Right atrium auricular region (tissue), 2 donors: ENCODE measurements around the gene TPRG1. TPM values are rescaled to one million over a fixed set of nuclear protein-coding genes. Genes with fewer than 3 reads are reported as not detected.

Experiments used
- DNase-seq: peaks from one replicate; pipeline ENCODE4 v3.0.0-alpha.2; 2019; ENCODE audit warnings: low spot score
- H3K27ac ChIP-seq, 2 donors: fragments of 200-600 bp; sonication (generic); 1 replicate in 1 of 2; 2 replicates in 1 of 2; pipeline ENCODE4 v1.5.1; 2016 to 2019
- H3K27me3 ChIP-seq, 2 donors: fragments of 200-600 bp; sonication (generic); one replicate each; pipeline versions ENCODE4 v1.5.1 to v1.6.0; 2017 to 2019
- H3K36me3 ChIP-seq: fragments of 200-600 bp; sonication (generic); one replicate; pipeline ENCODE4 v1.5.1; 2016
- H3K4me1 ChIP-seq, 2 donors: fragments of 200-600 bp; sonication (generic); one replicate each; pipeline versions ENCODE4 v1.5.1 to v1.6.0; 2017 to 2019
- H3K4me3 ChIP-seq, 2 donors: fragments of 200-600 bp; sonication (generic); 1 replicate in 1 of 2; 2 replicates in 1 of 2; pipeline ENCODE4 v1.5.1; 2017 to 2019; ENCODE audit warnings: mild to moderate bottlenecking in 1 of 2, moderate library complexity in 1 of 2
- H3K9me3 ChIP-seq, 2 donors: fragments of 200-600 bp; sonication (generic); one replicate each; pipeline ENCODE4 v1.5.1; 2019
- CTCF ChIP-seq, 2 donors: fragments of 200-600 bp; sonication (generic); IDR thresholded peaks; one replicate each; pipeline ENCODE4 v1.5.1; 2019; ENCODE audit warnings: antibody characterized with exemption in 2 of 2
- total RNA-seq, 2 donors: library from RNA; depleted of rRNA; stranded (reverse); fragments of >200 nt; gene quantifications; one replicate each; pipeline ENCODE4 v1.1.0, GENCODE V29; 2016

The TPRG1 gene
- total RNA-seq, 2 donors from 2014 or later = 0.41 to 2.1 TPM

DNA sequence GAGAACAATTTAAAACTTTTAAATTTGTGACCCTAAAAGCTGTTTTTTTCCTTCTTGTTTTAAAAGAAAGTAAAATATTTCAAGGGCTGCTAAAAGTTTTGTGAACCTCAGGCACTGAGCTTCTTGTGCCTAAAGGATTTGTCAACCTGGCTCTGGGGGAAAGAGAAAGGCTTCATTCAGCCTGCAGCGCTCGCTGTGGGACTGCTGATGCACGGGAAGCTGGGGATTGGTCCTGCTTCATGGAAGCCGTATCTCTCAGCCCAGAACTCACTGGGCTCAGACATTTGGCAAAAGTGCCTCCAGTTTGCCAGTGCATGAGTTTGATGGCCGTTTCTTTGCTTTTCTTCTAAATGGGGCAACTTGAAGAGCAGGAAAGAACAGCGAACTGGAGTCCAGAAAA is 30.8 kb downstream of the TPRG1 start:
- no peak overlapping the region for H3K27ac ChIP-seq
- no peak for DNase-seq
- TF ChIP-seq CTCF (IDR thresholded peaks at IDR 0.05) = no peak
- no peaks in the 10 kb centered on the region for H3K27me3 ChIP-seq
- no peaks in the 10 kb centered on the region for H3K4me1 ChIP-seq
- no peaks in the 10 kb centered on the region for H3K36me3 ChIP-seq
- no peak overlapping the region for H3K4me3 ChIP-seq
- no peaks in the 10 kb centered on the region for H3K9me3 ChIP-seq

DNA sequence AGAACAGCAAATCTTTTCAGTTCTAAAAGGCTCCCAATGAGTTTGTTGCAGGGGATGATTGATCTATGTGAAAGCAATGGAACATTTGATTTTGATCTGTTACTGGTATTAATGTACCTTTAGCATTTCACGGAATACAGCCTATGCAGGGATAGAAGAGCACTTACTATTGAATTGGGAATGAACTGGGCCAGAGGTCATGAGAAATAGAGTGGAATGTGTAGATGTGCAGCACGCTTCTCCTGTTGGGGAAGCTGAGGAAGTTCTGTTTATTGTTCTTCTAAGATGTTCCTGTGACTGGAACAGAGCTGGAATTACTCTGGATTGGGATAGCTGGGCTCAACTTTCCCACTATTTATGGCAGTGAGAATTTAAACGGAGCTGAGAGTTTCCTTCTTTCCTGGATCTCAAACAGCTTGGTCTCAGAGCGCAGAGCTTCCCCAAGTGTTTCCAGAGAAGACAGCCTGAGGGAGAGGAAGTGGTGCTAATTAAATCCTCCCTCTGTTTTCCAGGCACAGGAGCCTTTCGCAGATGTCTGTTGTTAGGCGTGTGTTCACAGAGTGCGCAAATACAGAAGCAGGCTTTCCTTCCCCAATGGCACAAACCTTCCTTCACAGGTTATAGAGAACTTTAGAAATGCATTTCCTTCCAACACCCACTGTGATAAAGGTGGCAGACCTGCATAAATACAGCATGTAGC is 32.5 kb downstream of the TPRG1 start:
- H3K9me3 ChIP-seq = no peaks in the 10 kb centered on the region
- H3K27ac ChIP-seq = no peak overlapping the region
- no peak overlapping the region for H3K4me3 ChIP-seq
- no peak for DNase-seq
- no peaks in the 10 kb centered on the region for H3K27me3 ChIP-seq
- no peaks in the 10 kb centered on the region for H3K4me1 ChIP-seq
- TF ChIP-seq CTCF (IDR thresholded peaks at IDR 0.05) = no peak
- H3K36me3 ChIP-seq = no peaks in the 10 kb centered on the region

GRCh38 chr3:189204937-189205336 is 33.2 kb downstream of the TPRG1 start:
- no peaks in the 10 kb centered on the region for H3K27me3 ChIP-seq
- no peaks in the 10 kb centered on the region for H3K4me1 ChIP-seq
- TF ChIP-seq CTCF (IDR thresholded peaks at IDR 0.05) = no peak
- DNase-seq = no peak
- no peaks in the 10 kb centered on the region for H3K36me3 ChIP-seq
- no peak overlapping the region for H3K4me3 ChIP-seq
- H3K9me3 ChIP-seq = no peaks in the 10 kb centered on the region
- H3K27ac ChIP-seq = no peak overlapping the region

DNA sequence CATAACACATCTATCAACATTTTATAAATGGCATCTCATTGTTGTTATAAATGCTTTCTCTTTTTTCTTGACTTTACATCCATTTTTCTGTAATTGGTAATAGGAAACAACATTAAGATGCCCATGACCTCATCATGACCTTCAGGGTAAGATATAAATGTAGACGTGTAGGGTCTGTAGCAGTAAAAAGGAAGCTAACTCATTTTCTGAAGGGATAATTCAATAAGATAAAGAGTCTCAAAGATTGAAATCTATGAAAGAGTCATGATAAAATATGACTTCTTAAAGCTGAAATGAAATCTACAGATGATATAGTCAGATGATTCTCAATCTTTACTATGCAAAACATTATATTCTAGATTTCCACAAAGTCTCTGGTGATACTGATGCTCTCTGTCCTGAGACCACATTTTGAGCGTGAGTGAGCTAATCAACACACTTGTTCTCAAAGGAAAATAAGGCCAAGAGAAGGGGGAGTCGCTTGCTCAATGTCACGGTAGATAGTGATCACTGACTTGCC is 38.5 kb downstream of the TPRG1 start:
- no peaks in the 10 kb centered on the region for H3K36me3 ChIP-seq
- H3K27me3 ChIP-seq = no peaks in the 10 kb centered on the region
- H3K4me3 ChIP-seq = no peak overlapping the region
- H3K9me3 ChIP-seq = no peaks in the 10 kb centered on the region
- no peak for TF ChIP-seq CTCF (IDR thresholded peaks at IDR 0.05)
- no peak for DNase-seq
- H3K4me1 ChIP-seq = no peaks in the 10 kb centered on the region
- no peak overlapping the region for H3K27ac ChIP-seq

DNA sequence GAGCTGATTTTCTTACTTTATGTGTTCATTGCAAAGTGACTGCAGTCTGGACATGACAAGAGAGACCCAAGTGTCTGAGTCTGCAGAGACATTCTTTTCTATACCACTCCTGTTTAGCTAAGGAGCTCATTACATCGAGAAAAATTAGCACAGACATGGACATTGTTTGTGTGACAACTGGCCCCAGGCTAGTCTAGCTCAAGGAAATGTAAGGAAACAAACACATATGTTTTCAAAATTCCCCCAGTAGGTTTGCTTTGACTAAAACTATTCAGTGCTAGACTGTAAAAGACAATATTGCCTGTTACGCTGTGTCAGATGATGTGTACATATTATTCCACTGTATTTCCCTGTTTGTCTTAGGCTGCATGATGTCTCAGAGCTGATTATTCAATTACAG is 40.9 kb downstream of the TPRG1 start:
- no peak for TF ChIP-seq CTCF (IDR thresholded peaks at IDR 0.05)
- Histone ChIP-seq H3K9me3 (no peaks in the 10 kb centered on the region), H3K4me1 (no peaks in the 10 kb centered on the region), H3K27me3 (no peaks in the 10 kb centered on the region), H3K36me3 (no peaks in the 10 kb centered on the region), H3K4me3 (no peak overlapping the region), H3K27ac (no peak overlapping the region)
- no peak for DNase-seq

DNA sequence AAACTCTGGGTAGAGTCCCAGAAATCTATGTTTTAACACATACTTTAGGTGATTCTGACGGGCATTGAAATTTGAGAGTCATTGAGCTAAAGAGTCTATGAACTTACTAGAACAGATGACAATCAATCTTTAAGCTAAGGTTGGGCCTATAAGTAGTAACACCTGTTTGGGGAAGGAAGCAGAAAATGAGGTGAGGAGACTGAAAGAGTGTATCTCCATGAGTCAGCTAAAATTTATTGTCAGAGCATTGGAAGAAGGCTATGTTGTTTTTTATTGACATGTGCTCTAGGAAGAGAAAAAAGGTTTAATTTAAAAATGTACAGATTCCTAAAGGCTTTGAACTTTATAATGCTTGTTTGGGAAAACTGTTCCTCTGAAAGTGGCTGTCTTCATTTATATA is 42.9 kb downstream of the TPRG1 start:
- TF ChIP-seq CTCF (IDR thresholded peaks at IDR 0.05) = no peak
- Histone ChIP-seq H3K27me3 (no peaks in the 10 kb centered on the region), H3K4me3 (no peak overlapping the region), H3K36me3 (no peaks in the 10 kb centered on the region), H3K9me3 (no peaks in the 10 kb centered on the region), H3K4me1 (no peaks in the 10 kb centered on the region), H3K27ac (no peak overlapping the region)
- no peak for DNase-seq
